Ovary (tissue), 9 donors: Measurements from ENCODE around the gene PKD2. TPM values are rescaled to one million over a fixed set of nuclear protein-coding genes. Genes with fewer than 3 reads are reported as not detected.

Source experiments
- DNase-seq, 5 donors: peaks; one replicate each; pipeline ENCODE4 v3.0.0-alpha.2; 2019 to 2020
- H3K27ac ChIP-seq, 2 donors: fragments of 200-600 bp; one replicate each; pipeline versions ENCODE4 v1.5.1 to v1.8.0; 2019 to 2022
- H3K27me3 ChIP-seq: fragments of 200-600 bp; one replicate; pipeline ENCODE4 v1.8.0; 2022
- H3K36me3 ChIP-seq: fragments of 200-600 bp; sonication (generic); one replicate; pipeline ENCODE4 v1.5.1; 2019
- H3K4me1 ChIP-seq: one replicate; pipeline ENCODE4 v1.8.1; 2013; ENCODE audit warnings: mild to moderate bottlenecking, moderate library complexity; ENCODE audit not compliant: insufficient read depth
- H3K4me3 ChIP-seq: fragments of 200-600 bp; sonication (generic); one replicate; pipeline ENCODE4 v1.5.1; 2017
- H3K9me3 ChIP-seq, 2 donors: fragments of 200-600 bp in 1 of 2; sonication (generic) in 1 of 2; one replicate each; pipeline versions ENCODE4 v1.5.1 to v1.8.1; 2013 to 2019; ENCODE audit warnings: mild to moderate bottlenecking in 1 of 2, moderate library complexity in 1 of 2
- CTCF ChIP-seq, 3 donors: fragments of 450-650 bp in 2 of 3; fragments of 200-600 bp in 1 of 3; IDR thresholded peaks; one replicate each; pipeline versions ENCODE4 v1.5.1 to v1.8.0; 2016 to 2022; ENCODE audit warnings: antibody characterized with exemption in 3 of 3, mild to moderate bottlenecking in 1 of 3
- EP300 ChIP-seq: sonication (generic); formaldehyde crosslinking; IDR thresholded peaks from one replicate; pipeline ENCODE4 v1.6.1; 2017; ENCODE audit warnings: antibody characterized with exemption
- POLR2A ChIP-seq: fragments of 450-650 bp; IDR thresholded peaks from one replicate; pipeline ENCODE4 v1.6.1; 2017; ENCODE audit warnings: antibody characterized with exemption, mild to moderate bottlenecking, moderate library complexity
- WGBS, 3 donors: extraction: QIAGEN DNeasy Blood & Tissue Kit in 1 of 3; methylation state at CpG; one replicate each; pipeline versions ENCODE4 v1.1.5 to v1.1.7; 2013 to 2017; 5-methylcytosine and 5-hydroxymethylcytosine counted together
- intact Hi-C, 4 donors: fragments of 100-400 bp; cut with DNase I; formaldehyde crosslinking; loops; one replicate each; pipeline versions ENCODE4 v1.11.0 to v1.15.1; 2022 to 2023
- polyA plus RNA-seq, 2 donors: library from polyadenylated mRNA; stranded (reverse); fragments of 200-250 nt in 1 of 2; fragments of 350-450 nt in 1 of 2; fragmentation: Illumina TruSeq in 1 of 2; extraction: RNeasy Lipid Tissue Mini Kit (QIAGEN cat#74804) in 1 of 2; gene quantifications; one replicate each; pipeline ENCODE4 v1.2.3, GENCODE V29; 2013 to 2014
- total RNA-seq, 7 donors: library from RNA; depleted of rRNA in 2 of 7; stranded (reverse); fragments of >200 nt in 2 of 7; fragmentation: NEBNext Ultra II Directional in 3 of 7; extraction: Animal tissue kit (Norgen Biotek cat#: 25700) in 3 of 7; gene quantifications; one replicate each; pipeline versions ENCODE4 v1.1.0 to v1.2.4, GENCODE V29; 2016 to 2023
- donor health status: DM: no; HTN: no; CAD: no; lungs with moderate emphysema.
- donor health status: DM: no; HTN: no; CAD: no.
- donor health status: Bipolar disorder and iron deficiency.
- donor health status: DM: yes; HTN: yes; CAD: no.
- donor health status: DM: no; HTN: no; CAD: no.
- donor health status: DM: yes; HTN: yes; CAD: no.

Gene PKD2
- total and polyA plus RNA-seq, 9 donors, result 35.7 to 66.9 (median 52.5) TPM

DNA sequence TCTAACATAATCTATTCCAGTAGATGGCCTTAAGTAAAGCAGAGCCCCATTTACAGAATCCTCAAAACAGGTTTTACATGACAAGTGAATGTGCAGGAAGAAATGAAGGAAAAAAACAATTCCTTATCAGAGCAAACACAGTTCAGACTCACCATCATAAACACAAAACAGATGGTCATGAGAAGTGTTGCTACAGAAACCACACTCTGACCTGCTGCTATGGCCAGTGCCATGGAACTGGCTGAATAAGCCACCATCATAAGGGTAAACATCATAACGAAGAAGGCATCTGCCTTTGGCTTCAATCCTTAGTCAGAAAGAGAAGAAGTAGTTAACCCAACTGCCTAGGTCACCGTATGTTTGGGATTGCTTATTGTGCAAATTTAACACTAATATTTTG, 89.9 kb downstream of the PKD2 start:
- 41 to 73% (median 49%) methylated on average over 2 of the region's 2 CpGs for WGBS, 3 donors
- Histone ChIP-seq H3K36me3 (no peaks in the 10 kb centered on the region), H3K4me3 (no peak overlapping the region), H3K4me1 (no peaks in the 10 kb centered on the region), H3K27ac (no peak overlapping the region), H3K27me3 (no peaks in the 10 kb centered on the region), H3K9me3 (no peaks in the 10 kb centered on the region)
- TF ChIP-seq CTCF (IDR thresholded peaks at IDR 0.05), result no peak
- no peak for TF ChIP-seq EP300
- no peak for TF ChIP-seq POLR2A
- intact Hi-C loops, result no loop called here
- no peak for DNase-seq

GRCh38 chr4:88097781-88098180, 90.3 kb downstream of the PKD2 start:
- intact Hi-C loops, result no loop called here
- DNase-seq, result no peak
- no peaks in the 10 kb centered on the region for H3K36me3 ChIP-seq
- TF ChIP-seq POLR2A (no peak), EP300 (no peak), CTCF (IDR thresholded peaks at IDR 0.05) (no peak)
- H3K27me3 ChIP-seq, result no peaks in the 10 kb centered on the region
- H3K4me1 ChIP-seq, result no peaks in the 10 kb centered on the region
- no peak overlapping the region for H3K4me3 ChIP-seq
- no peaks in the 10 kb centered on the region for H3K9me3 ChIP-seq
- 79 to 95% (median 91%) methylated on average over 3 of the region's 3 CpGs for WGBS, 3 donors
- no peak overlapping the region for H3K27ac ChIP-seq

DNA sequence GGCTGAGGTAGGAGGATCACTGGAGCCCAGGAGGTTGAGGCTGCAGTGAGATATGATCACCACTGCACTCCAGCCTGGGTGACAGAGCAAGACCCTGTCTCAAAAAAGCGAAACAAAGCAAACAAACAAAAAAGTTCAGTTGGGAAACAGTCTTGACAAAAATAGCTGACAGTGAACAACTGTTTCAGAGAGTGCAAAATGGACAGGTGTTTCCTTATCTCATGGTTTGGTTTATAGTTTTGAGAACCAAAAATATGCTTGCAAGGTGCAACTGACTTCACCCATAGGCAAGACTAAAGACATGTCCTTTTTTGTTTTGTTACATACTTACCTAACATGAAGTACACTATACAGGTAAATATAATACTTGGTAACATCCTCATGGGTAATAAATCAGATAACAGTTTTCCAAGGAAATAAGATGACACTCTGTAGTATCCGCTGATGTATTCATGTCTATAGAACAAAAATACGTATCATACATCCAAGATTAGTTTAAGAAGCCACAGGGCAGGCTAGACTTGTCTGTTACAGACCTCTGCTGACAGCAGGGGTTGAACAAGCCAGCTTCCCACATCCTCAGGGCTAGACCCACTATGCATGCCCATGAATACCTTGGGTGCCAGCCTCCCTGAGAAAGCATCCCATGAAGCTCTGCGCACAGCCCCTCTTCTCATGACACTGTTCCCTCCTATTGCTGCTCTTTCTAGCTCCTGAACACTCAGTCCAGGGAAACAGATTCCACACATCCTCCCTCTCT, 91.7 kb downstream of the PKD2 start:
- 91 to 95% (median 93%) methylated on average over 4 of the region's 4 CpGs for WGBS, 3 donors
- Histone ChIP-seq H3K36me3 (no peaks in the 10 kb centered on the region), H3K9me3 (no peaks in the 10 kb centered on the region), H3K4me3 (no peak overlapping the region), H3K27ac (no peak overlapping the region), H3K4me1 (no peaks in the 10 kb centered on the region), H3K27me3 (no peaks in the 10 kb centered on the region)
- TF ChIP-seq CTCF (IDR thresholded peaks at IDR 0.05) (no peak), EP300 (no peak), POLR2A (no peak)
- intact Hi-C loops, result no loop called here
- DNase-seq, result no peak

DNA sequence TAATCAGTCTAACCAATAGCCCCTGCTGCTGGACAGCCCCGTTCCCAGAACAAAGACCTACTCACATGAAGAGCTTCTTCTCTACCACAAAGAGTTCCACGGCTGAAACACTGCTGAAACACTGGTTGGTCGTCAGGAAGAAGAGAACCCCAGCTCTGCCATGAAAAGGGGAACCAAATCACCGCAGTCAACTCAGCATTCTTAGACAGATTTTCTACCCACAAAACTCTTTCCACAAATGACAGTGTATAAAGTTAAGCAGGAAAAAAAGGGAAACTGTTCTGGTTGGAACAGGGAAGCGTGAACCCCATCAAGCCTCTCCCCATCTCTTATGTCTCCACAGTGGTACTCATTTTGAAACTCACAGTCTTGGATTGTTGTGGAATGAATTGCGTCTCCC, 93.7 kb downstream of the PKD2 start:
- Histone ChIP-seq H3K27ac (no peak overlapping the region), H3K4me3 (no peak overlapping the region), H3K4me1 (no peaks in the 10 kb centered on the region), H3K36me3 (no peaks in the 10 kb centered on the region), H3K27me3 (no peaks in the 10 kb centered on the region), H3K9me3 (no peaks in the 10 kb centered on the region)
- TF ChIP-seq EP300 (no peak), CTCF (IDR thresholded peaks at IDR 0.05) (no peak), POLR2A (no peak)
- DNase-seq, result no peak
- intact Hi-C loops, result no loop called here
- WGBS, 3 donors, result 89 to 96% (median 93%) methylated on average over 6 of the region's 6 CpGs
